ENCODE data around the gene EFCAB14. TPM values are rescaled to one million over a fixed set of nuclear protein-coding genes. Genes with fewer than 3 reads are reported as not detected.

EFCAB14 gene
- total RNA-seq, 1 donor from 2014 or later, result 55.3 TPM

DNA sequence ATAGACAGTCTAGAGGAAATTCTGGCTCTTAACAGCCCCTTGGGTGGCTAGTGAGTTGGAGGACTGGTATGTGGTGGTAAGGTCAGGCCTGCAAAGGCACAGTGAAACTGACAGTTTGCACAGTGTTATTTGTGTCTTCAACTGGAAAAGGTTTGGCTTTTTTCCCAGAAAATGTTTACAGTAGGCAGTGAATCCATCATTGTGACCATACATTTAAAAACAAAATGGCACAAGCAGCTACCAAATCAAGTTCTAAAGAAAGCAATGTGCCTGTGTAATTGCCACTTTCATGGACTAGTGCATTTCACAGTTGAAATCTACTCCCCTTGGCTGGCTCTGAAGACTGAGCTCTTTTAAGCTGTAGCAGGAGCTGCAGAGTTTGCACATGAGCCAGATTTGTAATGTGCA, 75.5 kb downstream of the EFCAB14 start:
- DNase-seq (no peak), ATAC-seq (peak; percentile 75)
- intact Hi-C loops (cut with micrococcal nuclease), result no loop called here

DNA sequence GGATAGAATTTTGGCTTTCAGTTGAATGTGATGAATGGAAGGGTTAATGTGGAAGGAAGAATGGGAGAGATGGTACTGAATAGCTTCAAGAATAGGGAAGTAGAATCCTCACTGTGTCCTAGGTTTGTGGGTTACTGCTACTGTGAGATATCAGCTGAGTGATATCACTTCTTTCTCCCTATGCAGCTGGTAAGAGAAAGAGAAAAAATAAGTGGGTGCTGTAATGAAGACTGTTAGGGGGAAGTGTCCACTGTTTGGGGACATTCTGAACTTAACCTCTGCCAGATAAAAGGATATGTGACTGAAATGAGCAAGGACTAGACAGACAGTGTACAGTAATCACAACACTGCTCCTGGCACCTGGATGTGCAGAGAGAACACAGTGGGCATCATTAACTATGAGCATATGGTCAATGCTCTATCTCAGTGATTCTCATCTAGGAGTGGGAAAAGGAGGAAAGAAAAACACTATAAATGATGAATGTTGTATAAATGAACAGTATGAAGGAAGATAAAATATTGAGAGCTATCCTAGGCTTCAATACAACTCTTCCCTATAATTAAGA, 76.7 kb downstream of the EFCAB14 start:
- no peak for ATAC-seq

DNA sequence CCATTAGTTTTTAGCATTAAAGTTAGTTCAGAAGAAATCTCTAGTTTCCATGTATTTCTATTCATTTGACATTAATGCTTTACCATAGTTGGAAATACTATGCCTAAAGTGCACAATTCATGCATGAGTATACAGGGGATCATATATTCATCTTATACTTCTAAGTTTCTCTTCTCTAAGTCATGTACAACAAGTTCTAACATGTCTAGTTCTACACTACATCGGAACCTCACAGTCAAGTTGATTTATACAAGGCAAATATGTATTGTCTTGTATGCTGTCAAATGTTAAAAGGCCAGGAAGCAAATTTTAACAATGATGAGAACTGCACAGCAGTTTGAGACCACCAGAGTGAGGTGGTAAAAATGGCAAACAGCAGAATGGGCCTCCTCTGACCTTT, 79.4 kb downstream of the EFCAB14 start:
- ATAC-seq (no peak), DNase-seq (no peak)
- intact Hi-C loops (cut with micrococcal nuclease), result no loop called here

More for the DNA sequence above, 76.7 kb downstream of the EFCAB14 start:
- intact Hi-C loops (cut with micrococcal nuclease), result no loop called here
- DNase-seq, result no peak

DNA sequence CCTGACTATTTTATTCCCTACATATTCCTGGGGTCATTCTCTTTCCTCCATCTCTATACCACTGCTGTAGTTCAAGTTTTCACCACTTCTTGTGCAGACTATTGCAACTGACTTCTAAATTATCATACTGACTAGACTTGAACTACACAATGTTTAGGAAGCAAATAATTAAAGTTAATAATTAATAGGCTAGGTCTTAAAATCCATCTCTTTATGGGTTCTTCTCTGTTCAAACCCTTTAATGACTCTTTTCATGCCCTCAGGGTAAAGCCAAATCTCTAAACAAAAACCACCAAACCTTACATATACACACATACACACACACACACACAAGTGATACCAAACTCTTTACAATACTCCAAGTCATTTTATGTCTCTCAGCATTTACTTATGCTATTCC, 80.0 kb downstream of the EFCAB14 start:
- intact Hi-C loops (cut with micrococcal nuclease), result no loop called here
- DNase-seq (no peak), ATAC-seq (no peak)

DNA sequence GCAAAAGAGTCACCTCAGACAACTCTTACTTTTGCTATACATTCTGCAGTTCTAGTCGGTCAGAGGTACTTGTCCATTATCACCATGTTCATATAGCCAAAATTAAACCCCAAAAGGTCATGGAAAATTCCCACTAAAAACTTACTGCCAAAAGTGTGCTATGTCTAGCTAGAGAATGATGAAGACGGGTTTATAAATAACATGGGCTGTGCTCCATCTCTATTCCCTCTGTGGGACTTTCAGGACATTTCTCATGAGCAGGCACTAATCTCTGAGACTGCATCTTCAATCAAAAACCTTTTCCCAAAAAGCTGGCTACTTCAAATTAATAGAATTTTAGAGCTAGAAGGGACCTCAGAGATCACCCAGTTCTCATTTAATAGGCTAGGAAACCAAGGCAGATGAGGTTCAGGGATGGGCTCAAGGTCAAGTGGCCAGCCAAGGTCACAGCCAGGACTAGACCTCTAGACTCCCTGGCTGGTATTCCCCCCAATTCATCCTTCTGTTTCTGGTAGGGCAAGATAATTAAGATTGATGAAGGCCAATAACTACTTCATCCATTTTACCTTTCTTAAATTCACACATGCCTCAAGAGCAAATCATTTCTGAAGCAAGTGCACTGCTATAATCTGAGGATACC, 81.3 kb downstream of the EFCAB14 start:
- ATAC-seq, result peak; percentile 90
- intact Hi-C loops (cut with micrococcal nuclease), result no loop called here
- no peak for DNase-seq

DNA sequence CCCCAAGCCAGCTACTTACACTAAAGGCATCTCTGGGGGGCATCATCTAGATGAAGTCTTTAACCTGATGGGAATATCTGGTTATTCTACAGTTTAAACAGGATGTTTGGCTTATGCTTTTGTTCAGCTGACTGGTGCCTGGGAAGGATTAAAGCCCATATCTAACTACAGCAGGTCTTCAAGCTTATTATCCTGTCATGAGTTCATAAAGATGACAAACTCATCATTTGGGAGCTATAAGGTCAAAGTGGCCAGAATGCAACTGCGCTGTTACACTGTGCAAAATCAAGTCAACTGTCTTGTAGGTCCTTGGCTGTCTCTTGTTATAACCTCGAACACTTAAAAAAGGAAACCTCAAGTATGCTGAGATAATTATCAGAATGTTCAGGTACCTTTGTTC, 83.7 kb downstream of the EFCAB14 start:
- DNase-seq (no peak), ATAC-seq (no peak)
- intact Hi-C loops (cut with micrococcal nuclease), result no loop called here

DNA sequence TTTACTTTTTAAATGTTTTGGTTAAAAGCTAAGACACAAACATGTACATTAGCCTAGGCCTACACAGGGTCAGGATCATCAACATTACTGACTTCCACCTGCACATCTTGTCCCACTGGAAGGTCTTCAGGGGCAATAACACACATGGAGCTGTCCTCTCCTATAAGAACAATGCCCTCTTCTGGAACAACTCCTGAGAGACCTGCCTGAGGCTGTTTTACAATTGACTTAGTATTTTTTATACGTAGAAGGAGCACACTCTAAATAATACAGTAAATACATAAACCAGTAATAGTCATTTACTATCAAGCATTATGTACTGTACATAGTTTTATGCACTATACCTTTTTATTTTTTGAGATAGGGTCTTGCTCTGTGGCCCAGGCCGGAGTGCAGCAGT, 88.2 kb downstream of the EFCAB14 start:
- ATAC-seq, result no peak
- DNase-seq, result no peak
- intact Hi-C loops (cut with micrococcal nuclease), result no loop called here

Other genes with a start within 250 kb of the EFCAB14 start
- not detected for gene DMBX1, start 229.3 kb downstream of the EFCAB14 start, total RNA-seq
- gene KNCN, start 167.5 kb downstream of the EFCAB14 start, total RNA-seq, result not detected
- 42.5 TPM for gene MKNK1, start 114.8 kb downstream of the EFCAB14 start, total RNA-seq
- 11.2 TPM for gene MOB3C, start 102.3 kb downstream of the EFCAB14 start, total RNA-seq
- gene ATPAF1, start 50.8 kb downstream of the EFCAB14 start, total RNA-seq, result 216 TPM
- gene TEX38, start 47.3 kb downstream of the EFCAB14 start, total RNA-seq, result not detected
- gene CYP4B1, start 79.9 kb upstream of the EFCAB14 start, total RNA-seq, result 16.1 TPM
- gene CYP4A11, start 222.4 kb upstream of the EFCAB14 start, total RNA-seq, result not detected

Measured in left ventricle myocardium superior (tissue), 1 donor.